Measurements from ENCODE around the gene COL4A1.

DNA sequence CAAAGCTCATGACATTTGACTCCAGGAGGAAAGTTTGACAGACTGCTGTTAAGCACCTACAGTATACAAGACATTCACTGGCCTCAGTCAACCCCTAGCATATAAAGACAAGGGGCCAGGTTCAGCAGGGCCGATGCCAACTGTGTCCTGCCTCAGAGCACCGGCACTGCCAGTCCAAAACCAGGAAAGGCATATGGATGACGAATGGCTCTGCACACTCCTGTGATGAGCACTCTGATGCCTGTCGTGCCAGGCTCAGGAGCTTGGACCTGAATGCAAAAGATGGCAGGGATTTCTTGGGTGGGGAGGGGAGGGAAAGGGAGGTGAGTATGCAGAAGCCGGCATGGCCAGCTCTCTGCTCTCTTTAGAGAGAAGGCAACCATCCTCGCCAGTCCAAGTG is 38.9 kb downstream of the COL4A1 start:
- TF ChIP-seq SUZ12 (IDR thresholded peaks at IDR 0.05; ENCODE audit: extremely low read depth, insufficient read depth, insufficient read length) (no peak), YY1 (IDR thresholded peaks at IDR 0.05; ENCODE audit: insufficient read depth, insufficient read length) (no peak)
